Naive thymus-derived CD8-positive, alpha-beta T cell (primary cell): ENCODE data around the gene BRME1. TPM values are rescaled to one million over a fixed set of nuclear protein-coding genes. Genes with fewer than 3 reads are reported as not detected.
A peak's percentile ranks its signal among the peaks of the same experiment; 100 is the strongest.

Experiments
- ATAC-seq, 2 donors: fragments of 150-1000 bp; cut with Tn5 transposase in 1 of 2; sonication (Bioruptor Pico), chemical (Tn5 transposase) in 1 of 2; 1 replicate in 1 of 2; 2 replicates in 1 of 2; pipeline ENCODE4 v1.10.0; 2021; ENCODE audit warnings: mild to moderate bottlenecking in 2 of 2, moderate library complexity in 2 of 2
- POLR2A ChIA-PET: fragments of 350-600 bp; sonication (Branson Sonifier 250); formaldehyde crosslinking; loops from one replicate; lab custom pipeline; 2021; ENCODE audit warnings: antibody characterized with exemption; lab: Charles Lee
- DNase-seq, 10 donors: peaks; one replicate each; pipeline versions ENCODE4 v3.0.0 to v3.0.0-alpha.2; 2020 to 2022
- H3K27ac Mint-ChIP-seq, 10 donors: one replicate each; pipeline ENCODE4 v1.8.0; 2020 to 2022; ENCODE audit warnings: mild to moderate bottlenecking in 10 of 10, mixed read lengths in 10 of 10, moderate library complexity in 4 of 10, inconsistent platforms in 1 of 10
- H3K27me3 Mint-ChIP-seq, 5 donors: one replicate each; pipeline ENCODE4 v1.8.0; 2021 to 2022; ENCODE audit warnings: mixed read lengths in 5 of 5
- H3K36me3 Mint-ChIP-seq, 3 donors: one replicate each; pipeline ENCODE4 v1.8.0; 2020 to 2022; ENCODE audit warnings: mixed read lengths in 3 of 3, mild to moderate bottlenecking in 2 of 3, inconsistent platforms in 1 of 3
- H3K4me1 Mint-ChIP-seq, 4 donors: one replicate each; pipeline ENCODE4 v1.8.0; 2021 to 2022; ENCODE audit warnings: mixed read lengths in 4 of 4
- H3K4me3 Mint-ChIP-seq, 10 donors: one replicate each; pipeline ENCODE4 v1.8.0; 2020 to 2022; ENCODE audit warnings: mild to moderate bottlenecking in 10 of 10, mixed read lengths in 10 of 10, moderate library complexity in 6 of 10, inconsistent platforms in 1 of 10
- H3K9me3 Mint-ChIP-seq, 9 donors: one replicate each; pipeline ENCODE4 v1.8.0; 2020 to 2022; ENCODE audit warnings: mixed read lengths in 9 of 9, mild to moderate bottlenecking in 3 of 9, inconsistent platforms in 1 of 9, moderate library complexity in 1 of 9
- polyA plus RNA-seq, 3 donors: library from polyadenylated mRNA; unstranded; fragments of 300-500 nt; fragmentation: Illumina TruSeq; gene quantifications; one replicate each; pipeline ENCODE4 v1.2.3, GENCODE V29; 2021
- total RNA-seq, 8 experiments: library from RNA in 2 of 8; stranded (reverse) in 2 of 8; gene quantifications; one replicate each; pipeline ENCODE4 v1.2.3 and lab custom pipeline; 2021 to 2026

BRME1 gene
- total and polyA plus RNA-seq, 5 experiments from 2014 or later, result 0.49 to 3.7 (median 0.94) TPM

GRCh38 chr19:13884726-13885591 is 21.0 kb downstream of the BRME1 start:
- POLR2A ChIA-PET, result interaction anchor here (0.7 to 1.4 kb wide), 2 partner anchors 147 to 164 kb away, joined by 5 read pairs; partner anchors contain the start of gene IL27RA
- Mint-ChIP-seq H3K4me1 (peaks cover 7 to 56% (median 50%) of the 10 kb centered on the region in 4 donors), H3K9me3 (no peaks in the 10 kb centered on the region)

DNA sequence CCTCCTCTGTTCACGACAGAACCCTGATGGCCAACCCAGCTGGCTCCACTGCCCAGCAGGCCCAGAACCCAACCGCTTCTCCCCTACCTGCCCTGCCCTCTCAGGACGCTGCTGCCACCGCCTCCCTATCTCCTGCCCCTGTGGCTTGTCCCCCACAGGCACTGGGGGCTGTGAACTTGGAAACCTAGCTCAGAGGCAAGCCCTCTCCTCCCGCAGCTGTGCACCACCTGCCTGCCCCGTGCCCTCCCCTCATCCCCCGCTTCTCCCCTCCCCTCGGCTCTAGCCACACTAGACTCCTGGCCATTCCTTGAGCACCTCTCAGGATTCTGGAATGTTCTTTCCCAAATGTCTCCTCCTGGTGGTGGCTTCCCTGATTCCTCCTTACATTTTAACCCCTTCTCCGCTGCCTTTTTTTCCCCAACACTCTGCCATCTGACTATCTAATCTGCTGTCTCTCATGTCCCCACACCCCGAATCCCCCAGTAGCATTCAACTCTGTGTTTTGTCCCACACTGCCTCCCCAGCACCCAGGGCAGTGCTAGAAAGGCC is 22.3 kb downstream of the BRME1 start:
- H3K9me3 Mint-ChIP-seq, result no peaks in the 10 kb centered on the region
- no peaks in the 10 kb centered on the region for H3K36me3 Mint-ChIP-seq
- ATAC-seq (no peak), DNase-seq (no peak)
- H3K27ac Mint-ChIP-seq, result peak overlapping the region in 6 of 10 donors; percentile 6 to 71 (median 25)
- POLR2A ChIA-PET, result interaction anchor here (0.6 to 6.6 kb wide), 5 partner anchors 20 to 198 kb away, joined by 3 to 41 read pairs (median 6); partner anchors contain the start of gene IL27RA
- peaks cover 7 to 59% (median 51%) of the 10 kb centered on the region in 4 donors for H3K4me1 Mint-ChIP-seq
- no peaks in the 10 kb centered on the region for H3K27me3 Mint-ChIP-seq
- H3K4me3 Mint-ChIP-seq, result peak overlapping the region in 5 of 10 donors; percentile 9 to 58 (median 14)

More at GRCh38 chr19:13884726-13885591, 21.0 kb downstream of the BRME1 start:
- H3K4me3 Mint-ChIP-seq, result no peak overlapping the region
- no peaks in the 10 kb centered on the region for H3K36me3 Mint-ChIP-seq
- DNase-seq (no peak), ATAC-seq (no peak)
- H3K27me3 Mint-ChIP-seq, result no peaks in the 10 kb centered on the region
- H3K27ac Mint-ChIP-seq, result peak overlapping the region in 2 of 10 donors; percentile 52 to 89

DNA sequence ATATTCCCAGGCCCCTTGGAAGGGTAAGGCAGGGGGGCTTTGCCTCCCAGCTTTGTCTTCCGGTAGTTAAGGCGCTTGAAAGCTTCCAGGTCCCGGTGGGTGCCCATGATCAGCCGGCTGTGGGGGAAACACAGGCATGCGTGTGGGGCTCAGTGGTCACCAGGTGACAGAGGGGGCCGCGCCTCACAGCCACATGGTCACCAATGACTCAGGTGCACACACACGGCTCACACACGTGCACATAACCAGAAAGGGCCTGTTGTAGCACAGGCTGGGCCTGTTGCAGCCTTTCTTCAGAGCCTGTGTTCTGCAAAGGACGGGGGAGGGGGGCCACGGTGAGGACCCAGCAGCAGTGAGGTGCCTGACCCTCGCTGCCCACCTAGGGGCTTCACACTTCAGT is 23.1 kb downstream of the BRME1 start:
- peak overlapping the region in 4 of 10 donors; percentile 53 to 75 (median 64) for H3K27ac Mint-ChIP-seq
- POLR2A ChIA-PET, result interaction anchor here (0.6 to 6.6 kb wide), 8 partner anchors 21 to 256 kb away, joined by 3 to 41 read pairs (median 6); partner anchors contain the start of gene IL27RA
- H3K4me3 Mint-ChIP-seq, result peak overlapping the region in 6 of 10 donors; percentile 39 to 79 (median 64)
- H3K27me3 Mint-ChIP-seq, result no peaks in the 10 kb centered on the region
- DNase-seq (no peak), ATAC-seq (no peak)
- H3K36me3 Mint-ChIP-seq, result no peaks in the 10 kb centered on the region
- no peaks in the 10 kb centered on the region for H3K9me3 Mint-ChIP-seq
- H3K4me1 Mint-ChIP-seq, result peaks cover 7 to 59% (median 51%) of the 10 kb centered on the region in 4 donors

- POLR2A ChIA-PET, result interaction anchor here (1.1 to 6.6 kb wide), 8 partner anchors 90 to 256 kb away, joined by 3 to 41 read pairs (median 5); partner anchors contain the start of genes IL27RA and RFX1
- H3K27ac Mint-ChIP-seq, result peak overlapping the region; percentile 59 to 88 (median 78)
- no peaks in the 10 kb centered on the region for H3K27me3 Mint-ChIP-seq
- peak overlapping the region; percentile 34 to 79 (median 71) for H3K4me3 Mint-ChIP-seq
- H3K9me3 Mint-ChIP-seq, result no peaks in the 10 kb centered on the region
- ATAC-seq (no peak), DNase-seq (no peak)
- H3K4me1 Mint-ChIP-seq, result peaks cover 7 to 55% (median 50%) of the 10 kb centered on the region in 4 donors
- H3K36me3 Mint-ChIP-seq, result no peaks in the 10 kb centered on the region
Observed at GRCh38 chr19:13882419-13882795, 23.5 kb downstream of the BRME1 start.

GRCh38 chr19:13881692-13882418 is 24.1 kb downstream of the BRME1 start:
- H3K27ac Mint-ChIP-seq, result peak overlapping the region; percentile 59 to 88 (median 78)
- H3K4me3 Mint-ChIP-seq, result peak overlapping the region; percentile 34 to 79 (median 71)
- POLR2A ChIA-PET, result interaction anchor here (1.1 to 6.6 kb wide), 10 partner anchors 91 to 257 kb away, joined by 3 to 41 read pairs (median 4); partner anchors contain the start of genes IL27RA and RFX1
- H3K9me3 Mint-ChIP-seq, result no peaks in the 10 kb centered on the region
- DNase-seq, result peak in 3 of 10 donors; percentile 32 to 47 (median 35)
- peaks cover 7 to 51% (median 49%) of the 10 kb centered on the region in 4 donors for H3K4me1 Mint-ChIP-seq
- H3K27me3 Mint-ChIP-seq, result no peaks in the 10 kb centered on the region
- ATAC-seq, result peak in 1 of 2 donors; percentile 6
- no peaks in the 10 kb centered on the region for H3K36me3 Mint-ChIP-seq

DNA sequence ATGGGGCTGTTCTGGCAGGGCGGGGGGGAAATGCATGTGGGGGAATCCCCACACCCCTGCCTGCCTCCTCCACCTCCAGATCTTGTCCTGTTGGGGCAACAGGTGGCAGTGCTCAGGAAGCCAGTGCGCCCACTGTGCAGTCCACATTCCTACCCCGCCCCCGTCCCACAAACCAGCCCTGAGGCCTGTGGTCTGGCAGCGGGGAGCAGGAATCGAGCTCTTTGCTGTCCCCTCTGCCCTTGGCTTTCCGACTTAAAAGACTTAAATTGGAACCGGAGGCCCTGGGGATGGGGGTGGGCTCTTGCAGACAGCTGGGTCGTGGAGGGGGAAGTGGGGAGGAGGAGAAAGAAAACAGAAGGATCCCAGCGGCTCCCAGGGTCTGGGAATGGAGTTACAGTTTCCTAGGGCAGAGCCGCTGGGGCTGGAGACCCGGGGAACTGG is 24.6 kb downstream of the BRME1 start:
- POLR2A ChIA-PET, result interaction anchor here (0.7 to 6.6 kb wide), 10 partner anchors 91 to 219 kb away, joined by 3 to 41 read pairs (median 4); partner anchors contain the start of genes IL27RA, MISP3 and RFX1
- Mint-ChIP-seq H3K9me3 (no peaks in the 10 kb centered on the region), H3K27ac (peak overlapping the region; percentile 11 to 88 (median 76)), H3K27me3 (no peaks in the 10 kb centered on the region), H3K4me3 (peak overlapping the region in 9 of 10 donors; percentile 32 to 77 (median 71)), H3K4me1 (peaks cover 7 to 48% (median 46%) of the 10 kb centered on the region in 4 donors), H3K36me3 (no peaks in the 10 kb centered on the region)
- ATAC-seq (peak in 1 of 2 donors; percentile 14), DNase-seq (peak in 1 of 10 donors; percentile 37)

- POLR2A ChIA-PET, result interaction anchor here (0.6 to 6.6 kb wide), 12 partner anchors 25 to 489 kb away, joined by 3 to 41 read pairs (median 4); partner anchors contain the start of genes IL27RA and MISP3
- H3K27ac Mint-ChIP-seq, result peak overlapping the region in 9 of 10 donors; percentile 26 to 81 (median 74)
- H3K9me3 Mint-ChIP-seq, result no peaks in the 10 kb centered on the region
- peak; percentile 93 to 98 (median 95) for DNase-seq
- peaks cover 7 to 46% (median 40%) of the 10 kb centered on the region in 4 donors for H3K4me1 Mint-ChIP-seq
- H3K36me3 Mint-ChIP-seq, result no peaks in the 10 kb centered on the region
- peak; percentile 94 for ATAC-seq
- H3K4me3 Mint-ChIP-seq, result peak overlapping the region; percentile 47 to 77 (median 67)
- no peaks in the 10 kb centered on the region for H3K27me3 Mint-ChIP-seq
Observed at GRCh38 chr19:13880059-13881043, 25.6 kb downstream of the BRME1 start.

GRCh38 chr19:13877303-13877702 is 28.6 kb downstream of the BRME1 start:
- peaks cover 0 to 9% (median 0%) of the 10 kb centered on the region in 5 donors for H3K27me3 Mint-ChIP-seq
- no peak overlapping the region for H3K4me3 Mint-ChIP-seq
- ATAC-seq (no peak), DNase-seq (no peak)
- POLR2A ChIA-PET, result interaction anchor here (6.6 kb wide), 1 partner anchor 155 kb away, joined by 41 read pairs; the partner anchor contains the start of gene IL27RA
- H3K36me3 Mint-ChIP-seq, result no peaks in the 10 kb centered on the region
- no peak overlapping the region for H3K27ac Mint-ChIP-seq
- peaks cover 5 to 36% (median 29%) of the 10 kb centered on the region in 4 donors for H3K4me1 Mint-ChIP-seq
- no peaks in the 10 kb centered on the region for H3K9me3 Mint-ChIP-seq

DNA sequence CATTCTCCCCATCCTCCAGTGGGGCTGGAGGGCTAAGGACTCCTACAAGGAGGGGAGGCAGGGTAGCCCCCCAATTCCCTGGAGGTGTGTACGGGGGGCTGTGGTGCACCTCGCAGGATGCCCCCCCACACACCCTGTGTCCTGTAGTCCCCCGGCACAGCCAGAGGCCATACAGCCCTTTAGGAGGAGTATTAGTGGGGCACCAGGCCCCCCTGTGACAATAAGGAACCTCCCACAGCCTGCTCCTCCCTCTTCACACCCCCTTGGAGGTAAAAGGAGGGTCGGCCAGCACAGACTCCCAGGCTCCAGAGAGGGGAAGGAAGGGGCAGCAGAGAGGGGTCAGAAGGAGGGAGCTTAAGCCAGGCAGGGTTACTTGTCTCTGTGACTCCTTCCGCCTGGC is 29.1 kb downstream of the BRME1 start, which contains the start of gene NANOS3:
NANOS3 (plus strand) TSS at position 301 of the 400 bp plus-strand sequence. CDS start 115 bp downstream, outside the sequence.
- POLR2A ChIA-PET, result interaction anchor here (6.6 kb wide), 1 partner anchor 155 kb away, joined by 41 read pairs; the partner anchor contains the start of gene IL27RA

GRCh38 chr19:13875824-13876223 is 30.1 kb downstream of the BRME1 start:
- H3K27ac Mint-ChIP-seq, result no peak overlapping the region
- POLR2A ChIA-PET, result interaction anchor here (0.5 kb wide), 1 partner anchor 189 kb away, joined by 5 read pairs; no protein-coding TSS in a partner anchor
- no peaks in the 10 kb centered on the region for H3K36me3 Mint-ChIP-seq
- DNase-seq (no peak), ATAC-seq (no peak)
- peaks cover 5 to 22% (median 15%) of the 10 kb centered on the region in 4 donors for H3K4me1 Mint-ChIP-seq
- H3K27me3 Mint-ChIP-seq, result peaks cover 0 to 14% (median 0%) of the 10 kb centered on the region in 5 donors
- no peak overlapping the region for H3K4me3 Mint-ChIP-seq
- H3K9me3 Mint-ChIP-seq, result no peaks in the 10 kb centered on the region

More for the DNA sequence above, 29.1 kb downstream of the BRME1 start, which contains the start of gene NANOS3:
- no peak for ATAC-seq
- no peak for DNase-seq
- Mint-ChIP-seq H3K27ac (no peak within 1 kb of the TSS), H3K9me3 (no peaks in the 10 kb centered on the region), H3K36me3 (no peaks in the 10 kb centered on the region), H3K4me3 (no peak within 1 kb of the TSS), H3K4me1 (peaks cover 5 to 32% (median 25%) of the 10 kb centered on the region in 4 donors), H3K27me3 (peaks cover 0 to 12% (median 0%) of the 10 kb centered on the region in 5 donors)
